GM19193 (cell line): ENCODE measurements around the gene SRSF8.
A peak's percentile ranks its signal among the peaks of the same experiment; 100 is the strongest.

Experiments
- POLR2A ChIP-seq: IDR thresholded peaks from 4 replicates; pipeline ENCODE4 v1.6.1; 2011; ENCODE audit not compliant: insufficient read depth, insufficient read length; ENCODE audit errors: extremely low read depth

The SRSF8 gene

DNA sequence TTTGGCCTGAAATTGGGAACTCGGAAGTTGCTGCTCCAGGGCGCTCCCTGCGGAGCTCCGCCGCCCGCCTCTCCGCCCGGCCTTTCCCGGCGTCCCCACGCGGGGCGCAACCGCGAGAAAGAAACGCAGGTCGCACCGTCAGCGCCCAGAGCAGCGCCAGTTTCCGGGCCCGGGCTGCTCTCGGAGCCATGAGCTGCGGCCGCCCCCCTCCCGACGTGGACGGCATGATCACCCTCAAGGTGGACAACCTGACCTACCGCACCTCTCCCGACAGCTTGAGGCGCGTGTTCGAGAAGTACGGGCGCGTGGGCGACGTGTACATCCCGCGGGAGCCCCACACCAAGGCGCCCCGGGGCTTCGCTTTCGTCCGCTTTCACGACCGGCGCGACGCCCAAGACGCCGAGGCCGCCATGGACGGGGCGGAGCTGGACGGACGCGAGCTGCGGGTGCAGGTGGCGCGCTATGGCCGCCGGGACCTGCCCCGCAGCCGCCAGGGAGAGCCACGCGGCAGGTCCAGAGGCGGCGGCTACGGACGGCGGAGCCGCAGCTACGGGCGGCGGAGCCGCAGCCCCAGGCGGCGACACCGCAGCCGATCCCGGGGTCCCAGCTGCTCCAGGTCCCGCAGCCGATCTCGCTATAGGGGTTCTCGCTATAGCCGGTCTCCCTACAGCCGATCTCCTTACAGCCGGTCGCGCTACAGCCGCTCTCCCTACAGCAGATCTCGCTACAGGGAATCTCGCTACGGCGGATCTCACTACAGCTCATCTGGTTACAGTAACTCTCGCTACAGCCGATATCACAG is 521 bp downstream of the SRSF8 start:
- TF ChIP-seq POLR2A: peak; percentile 74

- no peak for TF ChIP-seq POLR2A
Measured at GRCh38 chr11:95067841-95068219, 1.1 kb downstream of the SRSF8 start.

DNA sequence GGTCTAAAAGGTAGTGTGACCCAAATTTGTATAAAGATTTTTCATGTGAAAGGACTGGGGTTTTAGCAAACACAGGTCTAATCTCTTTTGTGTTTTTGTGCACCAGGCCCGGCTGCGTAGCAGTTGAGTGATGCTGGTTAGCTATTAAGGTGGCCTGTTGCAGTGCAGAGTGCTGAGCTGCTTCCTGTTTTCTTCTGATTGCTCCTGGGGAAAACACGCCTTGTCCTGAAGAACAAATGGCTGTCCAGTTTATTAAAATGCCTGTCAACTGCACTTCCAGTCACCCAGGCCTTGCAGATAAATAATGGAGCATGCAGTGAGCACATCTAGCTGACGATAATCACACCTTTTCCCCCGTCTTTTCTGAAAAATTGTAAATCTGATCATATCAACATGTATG is 1.8 kb downstream of the SRSF8 start:
- peak; percentile 63 for TF ChIP-seq POLR2A

DNA sequence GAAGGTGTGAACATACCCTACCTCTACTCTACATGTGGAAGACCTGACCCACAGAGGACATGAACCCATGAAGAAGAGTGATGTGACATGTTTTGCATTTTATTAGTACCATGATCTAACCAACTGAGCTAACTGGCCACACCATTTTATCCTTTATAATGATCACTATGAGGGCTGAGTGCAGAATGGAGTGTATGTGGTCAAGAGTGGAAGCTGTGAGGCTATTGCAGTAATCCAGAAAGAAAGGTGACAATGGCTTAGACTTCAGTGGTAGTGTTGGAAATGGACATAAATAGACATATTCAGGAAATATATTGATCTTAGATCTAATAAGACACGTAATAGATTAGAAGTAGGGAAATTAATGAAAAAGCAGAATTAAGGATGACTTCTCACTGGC is 3.8 kb downstream of the SRSF8 start:
- TF ChIP-seq POLR2A: no peak

DNA sequence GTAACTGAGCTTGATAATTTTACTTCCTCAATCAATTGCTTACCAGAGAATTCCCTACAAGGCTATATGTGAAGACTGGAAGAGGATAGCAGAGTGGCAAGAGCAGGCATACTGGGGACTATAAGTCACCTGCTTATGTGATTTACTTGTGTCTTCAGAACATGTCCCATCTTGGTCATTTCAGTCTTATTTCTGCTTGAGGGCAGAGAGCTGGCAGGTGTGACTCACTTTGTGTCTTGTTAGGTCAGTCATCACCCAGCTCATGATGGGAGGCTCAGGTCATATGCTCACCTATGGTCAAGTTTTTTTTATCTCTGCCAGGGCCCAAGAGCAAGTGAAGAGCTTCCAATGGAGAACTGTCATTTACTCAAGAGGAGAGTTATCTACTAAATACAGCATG is 6.2 kb downstream of the SRSF8 start:
- no peak for TF ChIP-seq POLR2A

- TF ChIP-seq POLR2A: no peak
Measured at GRCh38 chr11:95074792-95075563, 8.3 kb downstream of the SRSF8 start.

- TF ChIP-seq POLR2A: no peak
Measured at GRCh38 chr11:95076416-95076815, 9.7 kb downstream of the SRSF8 start.

DNA sequence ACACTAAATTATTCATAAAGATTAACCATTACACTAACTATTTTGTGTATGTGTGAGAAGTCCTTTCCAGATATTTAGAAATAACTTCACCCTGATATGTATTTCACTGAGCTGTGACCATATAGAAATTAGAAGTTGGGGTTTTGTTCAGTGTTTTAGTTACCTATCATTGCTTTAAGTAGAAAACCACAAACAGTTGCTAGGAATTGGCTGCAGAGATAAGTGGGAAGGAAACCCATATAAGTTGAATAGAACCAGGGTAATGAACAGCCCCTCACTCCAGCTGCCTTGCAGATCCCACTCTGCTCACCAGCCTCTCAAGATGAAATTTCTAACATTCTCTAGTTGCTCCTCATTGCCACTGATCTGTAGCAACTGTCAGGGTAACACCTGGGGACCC is 10.3 kb downstream of the SRSF8 start:
- TF ChIP-seq POLR2A: no peak

GRCh38 chr11:95078526-95078925 is 11.8 kb downstream of the SRSF8 start:
- no peak for TF ChIP-seq POLR2A

DNA sequence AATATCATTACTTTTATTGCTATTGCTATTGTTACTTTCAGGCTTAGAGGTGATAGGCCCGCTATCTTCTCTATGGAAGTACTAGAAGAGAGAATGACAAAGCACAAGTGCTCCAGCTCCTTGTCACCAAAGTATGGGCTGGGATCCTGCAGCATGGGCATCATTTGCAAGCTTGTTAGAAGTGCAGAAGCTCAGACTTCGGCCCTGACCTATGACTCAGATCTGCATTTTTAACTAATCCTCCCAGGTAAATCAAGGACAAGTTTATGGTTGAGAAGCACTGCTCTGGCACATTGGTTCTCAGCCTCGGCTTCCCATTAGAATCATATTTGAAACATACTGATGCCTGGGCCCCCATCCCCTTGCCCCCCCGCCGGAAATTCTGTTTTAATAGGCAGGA is 14.3 kb downstream of the SRSF8 start:
- no peak for TF ChIP-seq POLR2A

DNA sequence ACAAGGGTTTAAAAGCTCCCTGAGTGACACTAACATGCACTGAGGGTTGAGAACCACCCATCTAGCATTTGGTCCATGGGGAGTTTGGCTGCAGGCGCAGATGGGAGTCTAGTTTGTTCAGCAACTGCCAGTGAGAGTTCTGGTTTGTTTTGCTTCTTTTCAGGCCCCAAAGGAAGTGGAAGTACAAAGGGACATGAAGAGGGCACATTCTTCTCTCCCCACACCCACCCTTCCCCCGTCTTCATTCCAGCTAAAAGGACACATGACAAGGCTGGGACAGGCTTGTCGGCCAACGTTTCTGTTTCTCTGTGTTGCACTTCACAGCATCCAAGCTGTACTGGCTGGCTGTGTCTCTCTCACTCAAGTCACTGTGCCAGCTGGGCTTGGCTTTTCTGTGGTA is 14.7 kb downstream of the SRSF8 start:
- TF ChIP-seq POLR2A: no peak

DNA sequence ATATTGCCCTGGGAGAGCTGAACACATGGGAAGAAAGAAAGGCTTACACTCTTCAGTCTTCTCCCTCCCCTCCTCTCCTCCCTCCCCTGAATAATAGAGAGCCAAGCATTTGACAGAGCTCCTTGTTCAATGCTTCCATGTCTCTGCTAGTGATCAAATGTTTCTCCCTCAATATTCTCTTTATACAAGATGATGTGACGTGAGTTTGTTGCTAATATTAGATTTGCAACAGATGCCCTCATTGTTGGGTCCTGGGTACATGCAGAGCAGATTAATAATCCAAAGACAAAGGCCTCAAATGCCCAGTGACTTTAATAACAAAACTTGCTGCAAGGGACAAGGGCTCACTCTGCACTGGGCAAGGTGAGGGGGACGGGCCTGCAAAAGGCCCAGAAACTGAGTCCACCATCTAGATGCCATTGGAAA is 15.9 kb downstream of the SRSF8 start:
- TF ChIP-seq POLR2A: no peak

DNA sequence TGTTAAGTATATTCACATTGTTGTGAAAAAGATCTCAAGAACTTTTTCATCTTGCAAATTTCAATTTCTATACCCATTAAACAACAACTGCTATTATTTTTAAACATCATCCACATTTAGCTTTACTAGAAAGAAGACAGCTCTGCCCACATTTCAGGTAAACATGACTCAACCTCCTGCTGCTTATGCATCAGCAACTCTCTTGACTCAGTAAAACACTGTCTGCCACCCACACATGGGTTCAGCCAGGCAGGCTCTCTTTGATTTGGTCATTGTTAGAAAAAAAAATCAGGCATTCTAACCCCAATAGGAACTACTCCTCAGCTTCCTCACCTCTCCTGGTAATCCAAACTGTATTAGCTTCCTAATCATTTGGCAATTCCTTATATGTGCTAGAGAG is 17.8 kb downstream of the SRSF8 start:
- no peak for TF ChIP-seq POLR2A

DNA sequence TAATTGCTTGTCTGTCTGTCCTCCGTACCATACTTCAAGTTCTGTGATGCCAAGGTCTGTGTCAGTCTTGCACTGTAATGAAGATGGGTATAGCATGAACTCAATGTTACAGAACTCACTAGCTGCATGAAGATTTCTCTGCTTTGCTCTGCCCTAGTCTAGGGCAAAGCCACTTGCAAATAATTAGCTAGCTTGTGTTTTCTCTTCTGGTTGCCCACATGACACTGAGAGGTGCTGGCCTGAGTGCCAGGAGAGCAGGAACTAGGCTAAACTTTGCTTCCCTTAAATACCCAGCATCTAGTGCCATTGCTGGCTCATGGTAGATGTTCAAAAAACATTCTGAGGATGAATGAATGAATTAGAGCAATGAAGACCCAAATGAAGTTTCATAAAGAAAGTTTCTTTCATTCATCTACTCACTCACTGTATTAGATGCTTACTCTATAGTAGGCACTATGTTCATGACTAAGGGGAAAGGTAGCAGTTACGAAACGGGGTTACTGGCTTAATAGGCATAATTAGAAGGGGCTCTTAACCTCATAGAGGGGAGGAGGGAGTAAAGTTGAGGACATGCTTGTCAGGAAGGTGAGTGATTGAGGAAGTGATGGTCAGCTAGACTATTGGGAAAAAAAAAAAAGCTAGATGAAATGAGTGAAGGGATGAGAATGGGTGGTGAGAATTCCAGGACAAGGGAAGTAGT is 18.5 kb downstream of the SRSF8 start:
- TF ChIP-seq POLR2A: no peak

DNA sequence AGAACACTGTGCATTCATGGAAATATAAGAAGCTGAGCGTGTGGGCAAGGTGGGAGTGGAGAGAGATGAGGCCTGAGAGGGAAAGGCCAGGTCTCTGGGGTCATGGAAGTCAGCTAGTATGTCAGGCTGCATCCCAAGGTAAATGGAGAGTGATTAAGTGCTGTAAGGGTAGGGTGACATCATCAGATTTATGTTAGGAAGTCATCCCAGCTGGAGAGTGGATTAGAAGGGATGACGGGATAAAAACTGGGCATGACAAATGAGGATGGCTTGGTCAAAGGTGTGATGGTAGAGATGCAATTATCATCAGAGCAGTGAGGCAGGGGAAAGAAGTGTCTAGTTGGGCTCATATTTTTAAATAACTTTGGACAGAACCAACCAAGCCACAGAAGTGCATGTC is 19.4 kb downstream of the SRSF8 start:
- TF ChIP-seq POLR2A: no peak
